HUES6 (cell line): Measurements from ENCODE around the gene LRRC28.

Experiments
- H3K27ac ChIP-seq: 2 replicates; pipeline ENCODE4 v1.7.0; 2013; ENCODE audit warnings: low read depth, mild to moderate bottlenecking, low read length, inconsistent platforms
- H3K27me3 ChIP-seq: 2 replicates; pipeline ENCODE4 v1.6.1; 2013; ENCODE audit warnings: low read length; ENCODE audit not compliant: control insufficient read depth, insufficient read depth
- H3K36me3 ChIP-seq: 2 replicates; pipeline ENCODE4 v1.6.1; 2013; ENCODE audit warnings: low read length; ENCODE audit not compliant: control insufficient read depth, insufficient read depth
- H3K4me1 ChIP-seq: 2 replicates; pipeline ENCODE4 v1.6.1; 2013; ENCODE audit warnings: low read length; ENCODE audit not compliant: control insufficient read depth, insufficient read depth
- H3K4me3 ChIP-seq: 2 replicates; pipeline ENCODE4 v1.5.1; 2013; ENCODE audit warnings: low read depth, low read length
- H3K9ac ChIP-seq: one replicate; pipeline ENCODE4 v1.6.1; 2013; ENCODE audit warnings: mild to moderate bottlenecking, low read length
- H3K9me3 ChIP-seq: 2 replicates; pipeline ENCODE4 v1.6.1; 2013; ENCODE audit warnings: low read depth, low read length; ENCODE audit not compliant: control insufficient read depth, insufficient read depth

Gene LRRC28

DNA sequence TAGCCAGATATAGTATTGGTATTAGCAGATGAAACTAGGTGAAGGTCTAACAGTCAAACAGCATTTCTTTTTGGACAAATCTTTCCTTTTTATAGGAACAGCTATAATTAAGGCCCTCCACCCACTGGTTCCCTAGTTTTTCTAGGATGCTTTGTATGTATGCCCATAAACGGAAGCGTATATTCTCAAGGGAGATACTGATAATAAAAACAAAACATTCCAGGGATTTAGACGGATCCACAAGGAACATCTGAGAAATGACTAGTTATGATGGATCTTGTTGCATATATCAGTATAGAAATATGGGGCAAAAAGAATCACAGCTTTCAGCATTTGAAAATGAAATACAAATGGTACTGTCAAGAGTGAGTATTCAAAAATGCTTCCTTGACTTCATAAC is 22.5 kb downstream of the LRRC28 start:
- no peak overlapping the region for H3K27ac ChIP-seq
- H3K4me3 ChIP-seq: no peak overlapping the region
- no peaks in the 10 kb centered on the region for H3K9me3 ChIP-seq
- H3K27me3 ChIP-seq: no peaks in the 10 kb centered on the region
- H3K36me3 ChIP-seq: no peaks in the 10 kb centered on the region
- no peak overlapping the region for H3K9ac ChIP-seq
- H3K4me1 ChIP-seq: peaks cover 3% of the 10 kb centered on the region

GRCh38 chr15:99275061-99275460 is 23.8 kb downstream of the LRRC28 start:
- peaks cover 3% of the 10 kb centered on the region for H3K4me1 ChIP-seq
- no peaks in the 10 kb centered on the region for H3K9me3 ChIP-seq
- no peak overlapping the region for H3K9ac ChIP-seq
- no peak overlapping the region for H3K4me3 ChIP-seq
- no peak overlapping the region for H3K27ac ChIP-seq
- no peaks in the 10 kb centered on the region for H3K36me3 ChIP-seq
- H3K27me3 ChIP-seq: no peaks in the 10 kb centered on the region

- no peak overlapping the region for H3K27ac ChIP-seq
- no peaks in the 10 kb centered on the region for H3K36me3 ChIP-seq
- H3K4me3 ChIP-seq: no peak overlapping the region
- H3K9ac ChIP-seq: no peak overlapping the region
- peaks cover 3% of the 10 kb centered on the region for H3K4me1 ChIP-seq
- no peaks in the 10 kb centered on the region for H3K9me3 ChIP-seq
- H3K27me3 ChIP-seq: no peaks in the 10 kb centered on the region
Observed at GRCh38 chr15:99275525-99276128, 24.3 kb downstream of the LRRC28 start.

GRCh38 chr15:99279290-99279689 is 28.0 kb downstream of the LRRC28 start:
- Histone ChIP-seq H3K36me3 (no peaks in the 10 kb centered on the region), H3K27me3 (no peaks in the 10 kb centered on the region), H3K4me3 (no peak overlapping the region), H3K9ac (no peak overlapping the region), H3K9me3 (no peaks in the 10 kb centered on the region), H3K4me1 (peaks cover 3% of the 10 kb centered on the region), H3K27ac (no peak overlapping the region)

GRCh38 chr15:99279827-99280226 is 28.5 kb downstream of the LRRC28 start:
- peaks cover 3% of the 10 kb centered on the region for H3K4me1 ChIP-seq
- no peaks in the 10 kb centered on the region for H3K9me3 ChIP-seq
- no peak overlapping the region for H3K9ac ChIP-seq
- H3K4me3 ChIP-seq: no peak overlapping the region
- H3K27me3 ChIP-seq: no peaks in the 10 kb centered on the region
- H3K36me3 ChIP-seq: no peaks in the 10 kb centered on the region
- H3K27ac ChIP-seq: no peak overlapping the region

DNA sequence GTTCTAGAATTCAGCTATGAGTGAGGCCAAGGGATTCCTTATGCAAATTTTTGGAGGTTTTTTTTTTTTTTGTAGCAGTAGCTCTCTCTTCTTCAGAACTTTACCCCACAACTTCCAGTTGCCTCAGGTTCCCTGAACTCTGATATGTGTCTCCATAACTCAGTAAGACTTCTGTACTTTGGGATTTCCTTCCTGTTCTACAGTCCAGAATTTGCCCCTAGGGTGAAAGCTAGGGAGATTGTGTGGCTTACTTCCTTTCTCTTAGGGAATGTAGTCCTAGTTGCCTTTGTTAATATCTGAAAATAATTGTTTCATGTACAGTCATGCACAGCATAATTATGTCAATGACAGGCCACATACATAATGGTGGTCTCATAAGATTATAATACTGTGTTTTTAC is 30.8 kb downstream of the LRRC28 start:
- Histone ChIP-seq H3K27me3 (no peaks in the 10 kb centered on the region), H3K27ac (no peak overlapping the region), H3K9ac (no peak overlapping the region), H3K36me3 (no peaks in the 10 kb centered on the region), H3K9me3 (no peaks in the 10 kb centered on the region), H3K4me1 (no peaks in the 10 kb centered on the region), H3K4me3 (no peak overlapping the region)

GRCh38 chr15:99282586-99282985 is 31.3 kb downstream of the LRRC28 start:
- Histone ChIP-seq H3K4me3 (no peak overlapping the region), H3K27me3 (no peaks in the 10 kb centered on the region), H3K36me3 (no peaks in the 10 kb centered on the region), H3K4me1 (no peaks in the 10 kb centered on the region), H3K27ac (no peak overlapping the region), H3K9me3 (no peaks in the 10 kb centered on the region), H3K9ac (no peak overlapping the region)

- H3K27me3 ChIP-seq: no peaks in the 10 kb centered on the region
- no peaks in the 10 kb centered on the region for H3K36me3 ChIP-seq
- H3K4me1 ChIP-seq: no peaks in the 10 kb centered on the region
- no peak overlapping the region for H3K9ac ChIP-seq
- no peaks in the 10 kb centered on the region for H3K9me3 ChIP-seq
- no peak overlapping the region for H3K4me3 ChIP-seq
- H3K27ac ChIP-seq: no peak overlapping the region
Observed at GRCh38 chr15:99283717-99284116, 32.4 kb downstream of the LRRC28 start.

- peaks cover 3% of the 10 kb centered on the region; the same call in 1 of the 2 replicates for H3K36me3 ChIP-seq
Observed at GRCh38 chr15:99291643-99292042, 40.4 kb downstream of the LRRC28 start.

DNA sequence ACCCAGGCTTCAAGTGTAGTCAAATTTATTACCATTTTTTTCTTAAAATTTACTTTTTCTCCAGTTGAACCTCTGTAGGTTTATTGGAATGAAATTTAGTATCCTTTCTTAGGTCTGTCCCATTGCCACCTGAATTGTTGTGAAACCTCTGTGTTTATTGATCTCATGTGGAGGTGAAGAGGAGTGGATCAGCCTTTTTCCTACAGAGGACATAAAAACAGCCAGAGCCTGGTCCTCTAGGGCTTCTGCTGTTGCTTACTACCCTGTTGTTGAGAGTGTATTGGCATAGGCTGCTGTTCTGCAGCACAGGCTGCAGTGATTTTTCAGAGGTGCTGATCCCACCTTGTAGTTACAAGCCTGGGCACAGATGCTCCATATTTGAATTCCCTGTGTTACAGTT is 44.6 kb downstream of the LRRC28 start:
- Histone ChIP-seq H3K9me3 (peaks cover 12% of the 10 kb centered on the region; the same call in 1 of the 2 replicates), H3K27me3 (no peaks in the 10 kb centered on the region), H3K4me1 (peaks cover 9% of the 10 kb centered on the region; the same call in 1 of the 2 replicates), H3K9ac (no peak overlapping the region), H3K27ac (no peak overlapping the region), H3K4me3 (no peak overlapping the region), H3K36me3 (peaks cover 2% of the 10 kb centered on the region; the same call in 1 of the 2 replicates)

More at GRCh38 chr15:99291643-99292042, 40.4 kb downstream of the LRRC28 start:
- H3K9me3 ChIP-seq: peaks cover 12% of the 10 kb centered on the region; the same call in 1 of the 2 replicates
- H3K4me3 ChIP-seq: no peak overlapping the region
- no peak overlapping the region for H3K27ac ChIP-seq
- peaks cover 9% of the 10 kb centered on the region; the same call in 1 of the 2 replicates for H3K4me1 ChIP-seq
- H3K27me3 ChIP-seq: no peaks in the 10 kb centered on the region
- no peak overlapping the region for H3K9ac ChIP-seq

GRCh38 chr15:99296386-99296785 is 45.1 kb downstream of the LRRC28 start:
- peaks cover 9% of the 10 kb centered on the region; the same call in 1 of the 2 replicates for H3K4me1 ChIP-seq
- H3K27ac ChIP-seq: no peak overlapping the region
- H3K9me3 ChIP-seq: peaks cover 12% of the 10 kb centered on the region; the same call in 1 of the 2 replicates
- H3K36me3 ChIP-seq: no peaks in the 10 kb centered on the region
- H3K9ac ChIP-seq: no peak overlapping the region
- H3K4me3 ChIP-seq: no peak overlapping the region
- no peaks in the 10 kb centered on the region for H3K27me3 ChIP-seq
